GM12892 (cell line): ENCODE results near the gene CLK2.

Experiments used
- POLR2A ChIP-seq: IDR thresholded peaks from 2 replicates; pipeline ENCODE4 v1.6.1; 2011; ENCODE audit warnings: low read depth, low read length, control low read depth
- POLR2AphosphoS5 ChIP-seq: IDR thresholded peaks from 2 replicates; pipeline ENCODE4 v1.6.1; 2011; ENCODE audit warnings: low read depth, low read length, control low read depth

DNA sequence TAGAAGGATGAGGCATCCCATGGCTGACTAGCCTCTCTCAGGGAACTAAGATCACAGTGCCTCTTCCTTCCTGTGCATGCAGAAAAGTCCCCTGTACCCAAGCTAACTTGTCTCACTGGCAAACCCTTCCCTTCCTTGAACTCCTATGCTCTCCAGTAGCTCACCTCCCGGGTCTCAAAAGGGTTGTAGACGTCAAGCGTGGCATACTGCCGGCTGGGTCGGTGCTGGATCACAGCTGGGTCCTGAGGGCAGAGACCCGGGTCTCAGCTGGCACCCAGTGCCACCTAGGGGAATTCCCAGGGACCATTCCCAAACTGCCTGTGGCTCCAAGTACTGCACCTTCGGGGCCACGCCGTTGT lies 11.8 kb downstream of the CLK2 start:
- TF ChIP-seq POLR2AphosphoS5 (no peak), POLR2A (no peak)
